Gastrocnemius medialis (tissue), 4 donors: ENCODE data around the gene HOXC6. TPM values are rescaled to one million over a fixed set of nuclear protein-coding genes. Genes with fewer than 3 reads are reported as not detected.

ENCODE experiments used
- microRNA counts, 2 donors: library from miRNA; unstranded; fragments of <30 nt; microRNA quantifications; one replicate each; lab custom pipeline; 2016
- microRNA-seq, 2 donors: library from miRNA; unstranded; fragments of <30 nt; microRNA quantifications; one replicate each; pipeline ENCODE4, GENCODE V29; 2016; ENCODE audit warnings: borderline replicate concordance in 2 of 2
- total RNA-seq, 4 donors: library from RNA; depleted of rRNA; stranded (reverse); fragments of >200 nt; gene quantifications; one replicate each; pipeline versions ENCODE4 v1.1.0 to v1.2.3, GENCODE V29; 2016

The HOXC6 gene
- total RNA-seq, 4 donors from 2014 or later, result 1.0 to 4.7 (median 3.8) TPM

MicroRNAs encoded within 50 kb of the gene (microRNA counts, 767-probe panel; counts per million panel counts)
- microRNA hsa-miR-196a-5p (lab: Ali Mortazavi, UCI), result 9,848 to 10,087 counts per million in 2 donors
- microRNA hsa-miR-615-3p (lab: Ali Mortazavi, UCI), result 356 to 448 counts per million in 2 donors
- 356 to 448 counts per million in 2 donors for microRNA hsa-miR-615-5p (lab: Ali Mortazavi, UCI)

Small RNAs within 50 kb of the gene (microRNA-seq; reads per million reads assigned to microRNA genes)
- 2,630 to 3,757 reads per million in 2 donors for gene MIR196A2
- gene MIR615, result 262 to 277 reads per million in 2 donors

Other genes with a start within 250 kb of the HOXC6 start
- gene HOXC13, start 89.6 kb upstream of the HOXC6 start, total RNA-seq, result under 1 TPM in 2 of 4 donors, not detected in 2; 0.10 to 0.33 TPM
- gene HOXC12, start 73.5 kb upstream of the HOXC6 start, total RNA-seq, result not detected
- 1 to 10 TPM in 1 of 4 donors, under 1 TPM in 3; 0.24 to 1.1 (median 0.44) TPM for gene HOXC11, start 55.3 kb upstream of the HOXC6 start, total RNA-seq
- under 1 TPM in 3 of 4 donors, not detected in 1; 0.35 to 0.83 (median 0.56) TPM for gene HOTAIR, start 53.5 kb upstream of the HOXC6 start, total RNA-seq
- 10 to 100 TPM; 23.9 to 48.3 (median 40.3) TPM for gene HOXC10, start 43.3 kb upstream of the HOXC6 start, total RNA-seq
- 10 to 100 TPM; 13.6 to 37.7 (median 26.3) TPM for gene HOXC9, start 28.3 kb upstream of the HOXC6 start, total RNA-seq
- 1 to 10 TPM; 3.3 to 4.9 (median 3.8) TPM for gene HOXC8, start 19.5 kb upstream of the HOXC6 start, total RNA-seq
- gene HOXC5, start 4.6 kb downstream of the HOXC6 start, total RNA-seq, result 1 to 10 TPM in 1 of 4 donors, under 1 TPM in 1, not detected in 2; 0.36 to 1.4 TPM
- 1 to 10 TPM in 1 of 4 donors, under 1 TPM in 3; 0.51 to 2.0 (median 0.71) TPM for gene HOXC4, start 25.4 kb downstream of the HOXC6 start, total RNA-seq
- gene SMUG1, start 160.5 kb downstream of the HOXC6 start, total RNA-seq, result 10 to 100 TPM; 25.3 to 51.8 (median 35.4) TPM